ENCODE data around the gene CEP104. TPM values are rescaled to one million over a fixed set of nuclear protein-coding genes. Genes with fewer than 3 reads are reported as not detected.
"Not testable (repeated sequence)": the region's sequence is repeated elsewhere in the genome, so short reads cannot be mapped to it uniquely, and the experiment has no call there.

CEP104 gene
- total RNA-seq, 1 experiment from 2014 or later, result 47.7 TPM

DNA sequence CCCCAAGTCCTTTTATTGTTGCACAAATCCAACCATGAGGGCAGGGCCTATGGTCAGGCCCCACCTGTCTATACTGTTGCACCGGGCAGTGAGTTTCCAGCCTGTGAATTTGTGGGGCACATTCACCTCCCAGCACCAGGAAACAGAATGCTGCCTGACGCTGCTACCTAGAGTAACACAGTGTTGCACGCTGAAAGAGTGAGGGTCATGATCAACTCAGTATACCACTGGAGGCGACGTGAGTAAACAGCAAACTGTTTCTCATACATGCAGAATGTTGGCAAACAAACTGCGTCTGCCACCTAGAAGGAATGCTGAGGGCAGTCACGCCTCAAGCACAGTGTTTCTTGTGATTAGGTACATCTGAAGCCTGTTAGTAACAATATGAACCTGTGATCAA lies 47.3 kb downstream of the CEP104 start:
- no peak for DNase-seq
- TF ChIP-seq, protein P1, sequence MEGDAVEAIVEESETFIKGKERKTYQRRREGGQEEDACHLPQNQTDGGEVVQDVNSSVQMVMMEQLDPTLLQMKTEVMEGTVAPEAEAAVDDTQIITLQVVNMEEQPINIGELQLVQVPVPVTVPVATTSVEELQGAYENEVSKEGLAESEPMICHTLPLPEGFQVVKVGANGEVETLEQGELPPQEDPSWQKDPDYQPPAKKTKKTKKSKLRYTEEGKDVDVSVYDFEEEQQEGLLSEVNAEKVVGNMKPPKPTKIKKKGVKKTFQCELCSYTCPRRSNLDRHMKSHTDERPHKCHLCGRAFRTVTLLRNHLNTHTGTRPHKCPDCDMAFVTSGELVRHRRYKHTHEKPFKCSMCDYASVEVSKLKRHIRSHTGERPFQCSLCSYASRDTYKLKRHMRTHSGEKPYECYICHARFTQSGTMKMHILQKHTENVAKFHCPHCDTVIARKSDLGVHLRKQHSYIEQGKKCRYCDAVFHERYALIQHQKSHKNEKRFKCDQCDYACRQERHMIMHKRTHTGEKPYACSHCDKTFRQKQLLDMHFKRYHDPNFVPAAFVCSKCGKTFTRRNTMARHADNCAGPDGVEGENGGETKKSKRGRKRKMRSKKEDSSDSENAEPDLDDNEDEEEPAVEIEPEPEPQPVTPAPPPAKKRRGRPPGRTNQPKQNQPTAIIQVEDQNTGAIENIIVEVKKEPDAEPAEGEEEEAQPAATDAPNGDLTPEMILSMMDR (conservative IDR thresholded peaks at IDR 0.05), result no peak
- H3K9me3 ChIP-seq (ENCODE audit: insufficient read depth, low read depth), result no peaks in the 10 kb centered on the region; the same call in 1 of the 2 replicates
- POLR2A ChIA-PET (ENCODE audit: unreplicated experiment), result no interaction called here
- peaks cover 14% of the 10 kb centered on the region; the same call in 1 of the 2 replicates for H3F3A ChIP-seq (ENCODE audit: insufficient read depth, low read depth)
- no peaks in the 10 kb centered on the region for H3K36me3 ChIP-seq (ENCODE audit: low read depth)
- H3K79me2 ChIP-seq (ENCODE audit: low read depth), result no peaks in the 10 kb centered on the region
- no peaks in the 10 kb centered on the region for H4K20me1 ChIP-seq (ENCODE audit: insufficient read depth)
- no peaks in the 10 kb centered on the region for H3K9me2 ChIP-seq (ENCODE audit: insufficient read depth)
- H3K4me2 ChIP-seq, result no peak overlapping the region
- H3K27ac ChIP-seq, result no peak overlapping the region
- intact Hi-C loops (cut with micrococcal nuclease; ENCODE audit: unreplicated experiment), result no loop called here
- CTCF ChIA-PET, result no interaction called here
- H2AFZ ChIP-seq, result no peak overlapping the region
- no peaks in the 10 kb centered on the region for H3K27me3 ChIP-seq (ENCODE audit: insufficient read depth, low read depth)
- no peaks in the 10 kb centered on the region for H3K4me1 ChIP-seq (replicated peaks; ENCODE audit: insufficient read depth)
- H3K4me3 ChIP-seq, result no peak overlapping the region
- no TSS peak for BruUV-seq (replicated peaks)

GRCh38 chr1:3807769-3808168 lies 49.2 kb downstream of the CEP104 start:
- CTCF ChIA-PET, result no interaction called here
- H3K79me2 ChIP-seq (ENCODE audit: low read depth), result no peaks in the 10 kb centered on the region

DNA sequence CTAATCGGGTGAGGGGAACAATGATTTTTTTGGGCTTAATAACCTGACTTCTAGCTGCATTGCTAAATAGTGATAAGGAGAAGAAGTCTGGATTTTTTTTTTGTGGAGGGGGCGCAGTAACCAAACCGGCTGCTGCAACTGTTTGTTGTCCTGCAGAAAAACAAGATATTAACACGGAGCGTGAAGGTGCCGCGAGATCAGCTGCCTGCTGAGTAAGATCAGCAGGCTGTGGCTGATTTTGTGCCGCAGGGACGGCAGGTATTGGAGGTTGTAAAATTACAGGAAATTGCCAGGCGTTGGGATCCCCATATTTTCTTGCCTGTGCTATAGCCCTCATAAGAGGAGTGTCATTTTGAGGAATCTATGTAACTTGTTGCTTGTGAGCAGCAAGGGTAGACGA lies 52.0 kb downstream of the CEP104 start:
- intact Hi-C loops (cut with micrococcal nuclease; ENCODE audit: unreplicated experiment), result no loop called here
- H4K20me1 ChIP-seq (ENCODE audit: insufficient read depth), result no peaks in the 10 kb centered on the region
- TF ChIP-seq EZH2 (IDR thresholded peaks at IDR 0.05; ENCODE audit: low read depth), result no peak
- TF ChIP-seq, protein P1 (conservative IDR thresholded peaks at IDR 0.05), result no peak
- no peak overlapping the region for H2AFZ ChIP-seq
- DNase-seq, result no peak
- no peaks in the 10 kb centered on the region; the same call in 1 of the 2 replicates for H3K9me3 ChIP-seq (ENCODE audit: insufficient read depth, low read depth)
- CTCF ChIA-PET, result no interaction called here
- no peaks in the 10 kb centered on the region for H3K79me2 ChIP-seq (ENCODE audit: low read depth)
- no peak overlapping the region for H3K4me3 ChIP-seq
- no peak overlapping the region for H3K27ac ChIP-seq
- POLR2A ChIA-PET (ENCODE audit: unreplicated experiment), result no interaction called here
- no peaks in the 10 kb centered on the region for H3K36me3 ChIP-seq (ENCODE audit: low read depth)
- H3K4me1 ChIP-seq (replicated peaks; ENCODE audit: insufficient read depth), result no peaks in the 10 kb centered on the region
- H3K9me2 ChIP-seq (ENCODE audit: insufficient read depth), result no peaks in the 10 kb centered on the region
- BruUV-seq (replicated peaks), result no TSS peak
- H3F3A ChIP-seq (ENCODE audit: insufficient read depth, low read depth), result peaks cover 7% of the 10 kb centered on the region; the same call in 1 of the 2 replicates
- peaks cover 26% of the 10 kb centered on the region; the same call in 1 of the 2 replicates for H3K27me3 ChIP-seq (ENCODE audit: insufficient read depth, low read depth)
- H3K4me2 ChIP-seq, result no peak overlapping the region

More at GRCh38 chr1:3807769-3808168, 49.2 kb downstream of the CEP104 start:
- Histone ChIP-seq H3K4me1 (replicated peaks; ENCODE audit: insufficient read depth) (no peaks in the 10 kb centered on the region), H3K9me2 (ENCODE audit: insufficient read depth) (no peaks in the 10 kb centered on the region), H3K27ac (no peak overlapping the region), H3F3A (ENCODE audit: insufficient read depth, low read depth) (peaks cover 14% of the 10 kb centered on the region; the same call in 1 of the 2 replicates), H3K9me3 (ENCODE audit: insufficient read depth, low read depth) (no peaks in the 10 kb centered on the region; the same call in 1 of the 2 replicates), H4K20me1 (ENCODE audit: insufficient read depth) (no peaks in the 10 kb centered on the region), H3K4me2 (no peak overlapping the region), H3K27me3 (ENCODE audit: insufficient read depth, low read depth) (peaks cover 17% of the 10 kb centered on the region; the same call in 1 of the 2 replicates), H3K4me3 (no peak overlapping the region), H3K36me3 (ENCODE audit: low read depth) (no peaks in the 10 kb centered on the region), H2AFZ (no peak overlapping the region)
- intact Hi-C loops (cut with micrococcal nuclease; ENCODE audit: unreplicated experiment), result no loop called here
- TF ChIP-seq, protein P1 (conservative IDR thresholded peaks at IDR 0.05), result no peak
- TF ChIP-seq EZH2 (IDR thresholded peaks at IDR 0.05; ENCODE audit: low read depth), result no peak
- no TSS peak for BruUV-seq (replicated peaks)
- POLR2A ChIA-PET (ENCODE audit: unreplicated experiment), result no interaction called here
- no peak for DNase-seq

DNA sequence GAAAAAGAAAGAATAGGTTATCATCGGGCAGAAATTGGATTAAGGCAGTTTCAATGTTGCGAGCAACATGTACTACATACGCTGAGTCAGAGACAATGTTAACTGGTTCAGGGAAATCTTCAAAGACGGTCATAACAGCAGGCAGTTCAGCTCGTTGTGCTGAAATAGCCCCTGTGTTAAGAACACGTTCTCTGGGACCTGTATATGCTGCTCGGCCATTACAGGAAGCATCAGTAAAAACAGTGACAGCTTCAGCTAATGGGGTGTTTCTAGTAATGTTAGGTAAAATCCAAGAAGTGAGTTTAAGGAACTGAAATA lies 52.4 kb downstream of the CEP104 start:
- H3K27ac ChIP-seq; H3K4me1 ChIP-seq (replicated peaks; ENCODE audit: insufficient read depth); H3K9me3 ChIP-seq (ENCODE audit: insufficient read depth, low read depth); H2AFZ ChIP-seq; H3K4me2 ChIP-seq; H3K9me2 ChIP-seq (ENCODE audit: insufficient read depth); DNase-seq; CTCF ChIA-PET; H3K79me2 ChIP-seq (ENCODE audit: low read depth); H3K36me3 ChIP-seq (ENCODE audit: low read depth); H3F3A ChIP-seq (ENCODE audit: insufficient read depth, low read depth); BruUV-seq (replicated peaks); H4K20me1 ChIP-seq (ENCODE audit: insufficient read depth); H3K4me3 ChIP-seq; POLR2A ChIA-PET (ENCODE audit: unreplicated experiment); intact Hi-C loops (cut with micrococcal nuclease; ENCODE audit: unreplicated experiment): not testable (repeated sequence)
- H3K27me3 ChIP-seq (ENCODE audit: insufficient read depth, low read depth), result peaks cover 28% of the 10 kb centered on the region; the same call in 1 of the 2 replicates

All from PC-9 (cell line).